Stimulated activated CD4-positive, alpha-beta T cell treated with anti-CD3 and anti-CD28 coated beads, Interleukin-4, amount 100 ng/mL, for 48 hours (primary cell): Measurements from ENCODE around the gene EMX2.
"Not testable (repeated sequence)": the region's sequence is repeated elsewhere in the genome, so short reads cannot be mapped to it uniquely, and the experiment has no call there.

Experiments
- DNase-seq, 2 donors: peaks; one replicate each; pipeline ENCODE4 v3.0.0-alpha.2; 2020; ENCODE audit warnings: low read depth in 2 of 2

EMX2 gene

GRCh38 chr10:117560942-117561341 is 18.4 kb downstream of the EMX2 start:
- DNase-seq = no peak

GRCh38 chr10:117562220-117562619 is 19.7 kb downstream of the EMX2 start:
- no peak for DNase-seq

GRCh38 chr10:117562896-117563737 is 20.6 kb downstream of the EMX2 start:
- no peak for DNase-seq

GRCh38 chr10:117563780-117564179 is 21.2 kb downstream of the EMX2 start:
- no peak for DNase-seq

GRCh38 chr10:117565068-117565467 is 22.5 kb downstream of the EMX2 start:
- DNase-seq = no peak

- DNase-seq = no peak
Measured at GRCh38 chr10:117568334-117568733, 25.8 kb downstream of the EMX2 start.

- DNase-seq = no peak
Measured at GRCh38 chr10:117569610-117570390, 27.3 kb downstream of the EMX2 start.

GRCh38 chr10:117570880-117571279 is 28.3 kb downstream of the EMX2 start:
- DNase-seq = no peak

- no peak for DNase-seq
Measured at GRCh38 chr10:117574498-117575146, 32.1 kb downstream of the EMX2 start.

- DNase-seq = no peak
Measured at GRCh38 chr10:117578490-117578889, 35.9 kb downstream of the EMX2 start.

GRCh38 chr10:117578999-117579590 is 36.5 kb downstream of the EMX2 start:
- DNase-seq = no peak

- no peak for DNase-seq
Measured at GRCh38 chr10:117581961-117582360, 39.4 kb downstream of the EMX2 start.

- DNase-seq = not testable (repeated sequence)
Measured at GRCh38 chr10:117584831-117585230, 42.3 kb downstream of the EMX2 start.

- no peak for DNase-seq
Measured at GRCh38 chr10:117587036-117587435, 44.5 kb downstream of the EMX2 start.

GRCh38 chr10:117590101-117590875 is 47.7 kb downstream of the EMX2 start:
- DNase-seq = no peak

GRCh38 chr10:117591043-117591442 is 48.5 kb downstream of the EMX2 start:
- no peak for DNase-seq

GRCh38 chr10:117594722-117595121 is 52.2 kb downstream of the EMX2 start:
- no peak for DNase-seq

GRCh38 chr10:117596706-117597105 is 54.2 kb downstream of the EMX2 start:
- DNase-seq = no peak

GRCh38 chr10:117597216-117597615 is 54.7 kb downstream of the EMX2 start:
- DNase-seq = no peak
